ENCODE results near the gene TMEFF2.

Gene TMEFF2

DNA sequence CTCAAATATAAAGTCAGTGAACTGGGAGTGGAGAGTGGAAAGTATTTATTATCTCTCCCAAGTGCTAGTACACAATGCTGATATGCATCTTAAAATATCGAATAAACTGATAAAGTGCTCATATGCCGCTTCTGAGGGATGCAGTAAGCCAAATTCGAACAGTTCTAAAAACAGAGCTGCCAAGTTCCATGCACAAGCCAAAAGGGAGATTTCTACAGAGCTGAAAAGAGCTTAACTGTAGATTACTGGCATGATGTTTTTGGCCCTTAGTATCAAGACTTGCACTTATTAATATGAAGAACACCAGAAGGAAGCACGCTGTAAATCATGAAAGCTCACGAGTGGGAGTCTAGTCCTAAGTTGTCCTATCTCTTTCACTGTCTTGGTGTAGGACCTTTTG lies 7.9 kb downstream of the TMEFF2 start:
- no peak for FAIRE-seq
- DNase-seq (ENCODE audit: extremely low spot score, insufficient read length, low read depth) = no peak

DNA sequence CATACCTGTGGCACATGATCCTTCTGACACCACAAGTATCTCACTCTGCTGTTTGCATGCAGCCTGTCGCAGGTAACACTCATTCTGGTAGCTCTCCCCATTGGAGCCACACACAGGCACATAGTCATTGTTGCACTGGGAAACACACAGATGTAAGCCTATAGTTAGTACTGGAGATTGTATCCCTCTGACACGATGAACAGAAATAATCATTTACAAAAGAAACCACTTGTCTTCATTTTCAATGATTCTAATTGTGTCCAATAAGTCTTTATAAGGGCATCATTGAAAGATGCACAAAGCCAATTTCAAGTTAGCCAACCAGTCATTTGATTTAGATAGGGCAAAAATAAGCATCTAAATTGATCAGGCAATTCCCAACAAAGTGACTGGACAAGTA lies 10.4 kb downstream of the TMEFF2 start:
- FAIRE-seq = no peak

DNA sequence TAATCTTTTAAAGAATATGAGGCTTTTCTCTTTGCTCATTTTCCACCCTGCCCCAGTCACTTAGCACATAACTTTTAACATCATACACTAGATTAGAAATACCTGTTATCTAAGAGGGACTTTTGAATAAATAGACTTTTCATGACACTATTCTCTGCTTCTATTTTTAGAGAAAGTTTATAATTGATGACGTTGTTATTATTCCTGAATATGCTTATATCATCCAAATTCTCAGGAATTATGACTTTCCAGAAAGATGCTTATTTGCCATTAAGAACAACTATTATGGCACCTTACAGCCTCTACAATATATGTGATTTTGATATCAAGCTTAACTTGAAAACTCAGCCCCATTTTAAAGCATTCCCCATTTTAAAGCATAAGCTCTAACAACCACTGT lies 11.4 kb downstream of the TMEFF2 start:
- FAIRE-seq = no peak
- DNase-seq (ENCODE audit: extremely low spot score, insufficient read length, low read depth) = no peak

More for the DNA sequence above, 10.4 kb downstream of the TMEFF2 start:
- no peak for DNase-seq (ENCODE audit: extremely low spot score, insufficient read length, low read depth)

DNA sequence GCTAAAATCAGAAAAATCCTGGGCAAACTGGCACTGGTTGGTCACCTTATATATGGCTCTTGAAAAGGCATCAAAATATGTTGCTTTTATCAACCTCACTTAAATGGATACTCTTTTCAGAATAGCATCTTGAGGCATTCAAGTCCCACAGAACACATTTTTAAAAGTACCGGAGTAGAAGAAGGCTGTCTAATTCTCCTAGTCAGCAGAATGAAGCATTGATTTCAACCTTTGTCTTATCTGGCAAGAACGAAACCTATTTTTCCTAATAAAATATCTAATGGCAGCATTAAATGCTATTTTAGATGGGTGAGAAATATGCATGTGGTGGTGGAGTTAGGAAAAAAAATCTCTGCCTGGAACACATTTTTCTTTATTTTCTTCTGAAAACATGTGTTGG lies 27.8 kb downstream of the TMEFF2 start:
- FAIRE-seq (no peak), DNase-seq (ENCODE audit: extremely low spot score, insufficient read length, low read depth) (no peak)

DNA sequence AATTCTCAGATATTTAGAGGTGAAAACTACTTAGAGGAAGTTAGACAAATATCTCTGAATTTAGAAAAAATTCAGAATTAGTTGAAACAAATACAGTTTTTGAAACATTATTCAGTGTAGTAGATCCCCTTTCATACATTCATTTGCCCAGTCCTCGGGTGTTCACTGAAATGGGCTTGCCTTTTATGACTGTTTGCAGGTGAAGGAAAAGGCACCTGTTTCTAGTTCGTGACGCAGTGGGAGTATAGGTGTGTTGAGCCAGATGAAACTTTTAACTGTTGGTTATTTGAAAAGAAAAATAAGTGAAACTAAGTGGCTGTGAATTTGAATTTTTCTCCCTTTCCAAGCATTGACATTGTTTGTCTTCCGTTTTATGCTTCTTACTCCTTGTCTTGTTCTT lies 28.9 kb downstream of the TMEFF2 start:
- DNase-seq (ENCODE audit: extremely low spot score, insufficient read length, low read depth) = no peak
- no peak for FAIRE-seq

DNA sequence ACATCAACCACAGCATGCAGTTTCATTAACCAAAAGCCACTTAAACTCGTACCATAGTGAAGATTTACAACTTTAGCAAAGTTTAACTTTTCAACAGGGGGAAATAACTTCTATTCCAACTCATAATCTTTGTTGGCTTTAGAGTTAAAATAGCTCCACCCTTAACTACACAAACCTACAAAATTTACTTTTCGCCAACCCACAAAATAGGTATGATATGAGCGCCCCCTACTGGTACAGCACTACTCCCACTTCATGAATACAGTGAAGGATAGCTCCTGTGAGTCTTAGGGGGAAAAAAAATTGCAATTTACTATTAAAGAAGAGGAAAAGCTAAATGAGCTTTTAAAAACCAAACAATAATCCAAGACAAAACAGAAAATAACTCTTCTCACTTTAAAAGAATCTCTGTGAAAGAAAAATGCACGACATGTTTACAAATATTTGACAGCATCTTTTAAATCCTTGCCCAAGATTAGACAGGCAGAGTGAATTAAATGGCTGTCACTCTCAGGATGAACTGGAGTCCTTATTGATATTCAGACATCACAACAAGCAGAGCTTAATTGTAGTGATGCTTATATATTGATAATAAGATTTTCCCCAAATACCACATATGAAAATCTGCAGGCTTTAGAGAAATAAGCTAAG lies 32.2 kb downstream of the TMEFF2 start:
- FAIRE-seq (peak; percentile 80), DNase-seq (ENCODE audit: extremely low spot score, insufficient read length, low read depth) (no peak)

DNA sequence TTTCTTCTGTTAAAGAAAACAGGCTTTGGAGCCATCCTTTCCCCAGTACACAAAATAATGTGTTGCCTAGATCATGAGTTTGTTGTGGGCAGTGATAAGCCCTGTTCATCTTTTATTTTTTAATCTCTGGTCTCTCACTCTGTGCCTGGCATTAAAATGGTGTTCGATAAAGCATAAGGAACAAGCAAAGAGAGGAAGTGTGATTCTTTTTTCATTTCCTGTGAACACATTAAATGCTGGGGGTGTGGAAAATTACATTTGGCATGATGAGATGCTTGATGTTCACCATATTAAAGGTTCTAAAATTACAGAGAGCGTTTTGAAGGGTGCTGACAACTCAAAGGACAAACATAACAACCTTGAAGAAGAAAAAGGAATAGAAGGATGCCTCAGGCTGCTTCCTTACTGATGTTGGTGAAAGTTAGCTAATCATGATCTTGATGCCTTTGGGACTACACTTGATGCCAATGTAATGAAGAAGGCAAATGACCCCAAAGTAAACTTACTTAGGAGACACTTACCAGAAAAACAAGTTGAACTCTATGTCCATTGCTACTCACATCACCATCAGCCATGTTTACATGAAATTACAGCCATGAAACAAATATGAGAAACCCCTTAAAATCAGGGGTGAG lies 33.0 kb downstream of the TMEFF2 start:
- no peak for FAIRE-seq
- DNase-seq (ENCODE audit: extremely low spot score, insufficient read length, low read depth) = no peak

DNA sequence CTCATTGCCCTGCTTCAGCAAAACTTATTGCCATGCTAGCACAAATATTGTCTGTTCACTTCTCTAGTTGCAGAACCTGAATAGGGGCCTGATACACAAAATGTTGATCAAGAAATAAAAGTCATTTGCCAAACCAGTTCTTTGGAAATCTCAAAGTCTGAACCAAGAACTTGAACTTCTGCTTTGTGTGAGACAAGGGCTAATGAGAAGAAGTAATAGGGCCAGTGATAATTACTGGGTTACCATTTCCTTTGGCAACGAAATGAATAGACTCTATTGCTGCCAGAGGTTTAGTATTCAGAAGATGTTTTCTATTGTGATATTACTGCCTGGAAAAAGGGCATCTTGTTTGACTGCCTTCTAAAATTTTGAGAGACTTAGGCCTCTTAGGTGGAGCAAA lies 35.0 kb downstream of the TMEFF2 start:
- no peak for FAIRE-seq
- DNase-seq (ENCODE audit: extremely low spot score, insufficient read length, low read depth) = no peak

DNA sequence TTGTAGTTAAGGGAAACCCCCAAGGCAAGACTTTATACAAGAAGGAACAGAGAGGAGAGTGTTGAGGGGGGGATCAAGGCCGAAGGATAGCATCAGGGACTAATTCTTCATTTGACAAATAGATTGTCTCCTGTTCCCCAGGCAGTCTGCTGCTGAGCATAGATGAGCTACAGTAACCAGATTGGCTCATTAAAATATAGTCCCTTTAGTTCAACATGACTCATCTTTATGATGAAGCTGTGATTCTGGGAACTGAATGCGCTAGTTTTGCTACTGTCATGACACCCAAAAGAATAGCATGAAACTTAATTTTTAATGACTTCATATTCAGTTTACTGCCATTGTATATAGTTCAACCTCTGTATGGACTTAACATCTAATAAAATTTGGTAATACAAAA lies 35.5 kb downstream of the TMEFF2 start:
- DNase-seq (ENCODE audit: extremely low spot score, insufficient read length, low read depth) (no peak), FAIRE-seq (no peak)

DNA sequence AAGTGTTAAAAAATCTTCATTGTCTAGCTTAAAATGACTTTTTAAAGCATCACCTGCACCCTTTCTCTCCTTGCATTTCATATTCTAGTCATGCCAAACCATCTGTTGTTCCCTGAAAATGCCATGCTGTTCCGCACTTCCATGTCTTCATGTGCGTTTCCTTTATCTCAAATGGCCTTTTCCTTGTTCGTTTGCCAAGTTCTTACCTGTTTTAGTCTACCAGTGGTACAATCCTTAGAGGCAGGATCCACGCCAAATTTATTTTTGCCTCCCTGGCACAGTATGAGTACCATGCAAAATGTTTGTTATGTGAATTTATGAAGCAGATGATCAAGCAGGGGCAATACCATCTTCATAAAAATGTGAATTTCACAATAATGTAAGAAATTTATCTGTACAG lies 37.0 kb downstream of the TMEFF2 start:
- FAIRE-seq (no peak), DNase-seq (ENCODE audit: extremely low spot score, insufficient read length, low read depth) (no peak)

DNA sequence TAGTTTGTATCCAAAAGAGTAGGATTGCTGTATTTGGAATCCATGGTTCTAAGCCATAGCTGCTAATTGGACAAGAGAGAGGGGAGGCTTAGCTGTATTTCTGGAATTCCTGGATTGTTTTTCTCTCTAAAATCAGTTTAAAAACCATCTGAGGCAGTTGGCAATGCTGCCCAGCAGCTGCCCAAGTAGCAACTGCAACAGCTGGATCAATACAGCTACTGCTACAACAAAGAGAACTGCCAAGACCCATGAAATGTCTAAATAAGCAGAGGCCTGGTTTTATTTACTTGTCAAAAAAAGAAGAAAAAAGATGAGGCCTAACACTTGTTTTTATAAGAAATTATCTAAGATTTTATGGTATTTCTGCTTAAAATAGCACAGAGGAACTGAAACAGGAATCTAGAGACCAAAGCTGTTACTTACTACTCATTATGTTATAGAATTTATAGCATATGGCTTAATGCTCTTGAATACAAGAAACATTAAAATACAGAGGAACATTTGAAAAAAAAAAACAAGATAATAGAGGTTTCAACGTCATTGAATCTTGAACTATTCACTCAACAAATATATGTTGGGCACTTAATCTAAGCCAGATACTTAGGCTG lies 39.1 kb downstream of the TMEFF2 start:
- FAIRE-seq = no peak

DNA sequence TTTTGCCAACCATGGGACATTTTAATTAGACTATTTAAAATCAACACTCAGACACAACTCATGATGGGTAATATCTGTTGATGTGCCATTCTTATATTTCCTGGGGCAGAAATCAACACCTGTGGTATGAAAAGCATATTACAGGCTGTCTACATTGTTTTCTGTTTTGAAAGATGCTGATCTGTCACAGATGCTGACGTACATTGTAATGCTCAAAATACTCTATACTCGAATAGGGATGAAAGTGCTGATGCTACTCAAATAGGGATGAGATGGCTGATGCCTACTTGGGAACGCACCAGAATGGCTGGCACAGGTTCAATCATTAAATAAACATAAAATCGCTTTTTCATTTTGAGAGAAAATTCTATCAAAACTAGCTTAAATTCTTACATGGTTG lies 41.2 kb downstream of the TMEFF2 start:
- no peak for FAIRE-seq

More for the DNA sequence above, 39.1 kb downstream of the TMEFF2 start:
- DNase-seq (ENCODE audit: extremely low spot score, insufficient read length, low read depth) = no peak

DNA sequence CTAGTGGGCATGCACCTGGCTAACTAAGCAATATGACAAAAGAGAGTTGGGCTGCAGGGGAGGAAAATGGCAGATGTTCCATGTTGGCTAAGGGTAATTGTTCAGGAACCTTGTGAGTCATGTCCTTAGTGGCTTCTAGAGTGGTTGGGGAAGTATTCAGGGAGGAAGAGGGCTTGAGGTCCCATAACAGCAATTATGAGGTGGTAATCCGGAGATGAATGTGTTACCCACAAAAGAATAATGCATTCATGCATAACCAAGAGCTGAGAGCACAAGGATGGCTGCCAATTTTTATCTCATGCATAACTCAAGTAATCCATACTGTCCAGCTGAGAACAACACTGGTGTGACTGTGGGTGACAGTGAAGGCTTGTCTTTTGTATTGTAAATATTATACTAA lies 42.9 kb downstream of the TMEFF2 start:
- FAIRE-seq = no peak
- DNase-seq (ENCODE audit: extremely low spot score, insufficient read length, low read depth) = no peak

More for the DNA sequence above, 41.2 kb downstream of the TMEFF2 start:
- DNase-seq (ENCODE audit: extremely low spot score, insufficient read length, low read depth) = no peak

DNA sequence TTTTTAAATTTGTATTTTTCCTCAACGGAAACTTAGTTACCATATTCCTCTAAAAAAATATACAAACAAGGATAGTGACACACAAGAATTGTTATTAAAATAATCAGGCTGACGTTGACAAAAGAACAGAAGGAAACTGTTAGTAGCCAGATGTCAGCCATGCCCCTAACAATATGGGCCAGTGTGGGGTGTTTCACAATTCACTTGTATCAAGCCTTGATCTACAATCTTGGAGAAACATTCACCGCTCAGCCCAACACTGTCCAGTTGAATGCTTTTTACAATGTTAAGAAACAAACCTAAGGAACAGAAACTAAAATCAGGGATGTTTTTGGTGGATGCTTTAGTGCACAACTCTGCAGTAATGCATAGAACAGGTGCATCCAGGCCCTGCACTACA lies 44.6 kb downstream of the TMEFF2 start:
- FAIRE-seq (no peak), DNase-seq (ENCODE audit: extremely low spot score, insufficient read length, low read depth) (no peak)

DNA sequence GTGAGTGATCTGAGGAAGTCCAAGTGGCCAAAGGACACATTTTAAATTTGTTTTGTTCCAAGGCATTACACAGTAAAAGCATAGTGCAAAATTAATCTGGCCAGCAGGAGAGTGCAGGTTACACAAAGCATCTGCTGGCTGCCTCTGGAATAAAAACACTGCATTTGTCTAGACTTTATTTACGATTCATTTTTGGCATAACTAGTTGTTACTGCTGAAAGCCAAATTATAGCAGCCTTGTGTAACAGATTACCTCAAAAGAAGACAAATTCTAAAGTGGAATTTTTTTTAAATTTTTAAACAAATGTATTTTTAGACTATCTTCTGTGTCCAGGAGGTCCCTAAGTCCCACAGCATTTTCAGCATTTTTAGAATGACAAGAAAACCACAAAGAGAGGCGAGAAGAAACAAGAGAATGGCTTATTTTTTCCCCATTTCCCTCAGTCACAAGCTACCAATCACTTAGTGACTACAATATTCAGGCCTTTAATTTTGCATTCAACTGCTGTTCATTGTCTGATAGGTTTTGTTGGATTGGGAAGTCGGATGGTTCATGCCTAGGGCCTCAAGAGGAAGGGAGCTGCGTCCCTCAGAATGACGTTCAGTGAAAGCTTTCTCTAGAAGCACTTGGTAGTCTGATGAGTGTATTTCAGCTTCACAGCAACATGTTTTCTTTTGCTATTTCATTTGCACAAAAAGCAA lies 46.0 kb downstream of the TMEFF2 start:
- FAIRE-seq (no peak), DNase-seq (ENCODE audit: extremely low spot score, insufficient read length, low read depth) (no peak)

DNA sequence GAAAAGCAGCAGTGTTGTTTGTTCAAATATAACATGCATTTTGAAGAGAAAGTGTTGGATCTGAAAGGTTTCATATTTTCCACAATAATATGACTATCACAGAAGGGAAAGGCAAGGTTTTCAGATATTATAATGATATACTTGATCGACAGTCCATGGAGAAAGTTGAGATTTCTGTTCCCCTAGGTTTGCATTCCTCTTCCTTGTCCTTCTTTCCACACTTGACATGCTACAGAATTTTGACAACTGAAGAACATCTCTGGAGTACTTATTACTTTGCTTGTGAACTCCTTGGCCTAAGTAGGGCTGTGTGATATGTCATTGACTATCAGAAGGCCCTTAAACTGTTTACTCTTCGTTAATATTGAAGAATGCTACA lies 46.5 kb downstream of the TMEFF2 start:
- no peak for FAIRE-seq
- no peak for DNase-seq (ENCODE audit: extremely low spot score, insufficient read length, low read depth)

DNA sequence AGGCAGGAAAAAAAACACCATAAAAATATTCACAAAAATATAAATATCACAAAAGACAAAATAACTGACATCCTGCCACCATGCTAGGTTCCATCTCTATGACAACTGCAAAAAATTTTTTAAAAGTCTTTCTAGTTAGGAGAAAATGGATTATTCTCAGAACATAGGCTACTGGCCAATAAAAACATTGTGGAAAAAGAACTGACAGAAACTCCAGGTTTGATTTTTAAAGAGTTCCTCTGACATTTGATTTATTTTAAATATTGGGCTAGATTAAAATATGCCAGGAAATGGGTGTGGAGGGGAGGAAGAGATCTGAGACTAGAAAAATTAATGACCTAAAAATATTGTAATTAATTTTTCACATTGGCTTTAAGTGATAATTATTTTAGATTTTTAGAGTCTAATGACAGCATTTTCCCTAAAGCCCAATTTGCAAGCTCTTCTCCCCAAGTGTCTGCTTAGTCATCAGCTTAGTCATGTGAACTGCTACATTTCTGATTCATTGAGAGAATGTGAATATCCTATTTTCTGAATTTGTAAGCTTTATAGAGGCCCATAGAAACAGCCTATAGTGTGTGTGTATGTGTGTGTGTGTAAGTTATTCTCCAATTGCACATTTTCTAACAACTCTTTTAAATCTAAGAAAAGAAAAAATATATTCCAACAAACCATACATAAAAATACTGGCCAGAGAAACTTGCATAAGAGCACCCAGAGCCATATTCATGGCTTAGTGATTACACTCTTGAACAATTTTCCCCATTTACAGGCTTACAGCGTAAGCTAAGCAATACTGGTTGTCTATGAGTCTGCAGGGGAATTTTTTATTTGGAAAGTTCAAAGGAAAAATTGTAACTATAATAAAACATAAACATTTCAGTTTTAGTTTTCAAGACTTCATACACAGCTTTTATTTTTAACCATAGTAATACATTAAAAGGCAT lies 48.4 kb downstream of the TMEFF2 start:
- FAIRE-seq (no peak), DNase-seq (ENCODE audit: extremely low spot score, insufficient read length, low read depth) (no peak)

DNA sequence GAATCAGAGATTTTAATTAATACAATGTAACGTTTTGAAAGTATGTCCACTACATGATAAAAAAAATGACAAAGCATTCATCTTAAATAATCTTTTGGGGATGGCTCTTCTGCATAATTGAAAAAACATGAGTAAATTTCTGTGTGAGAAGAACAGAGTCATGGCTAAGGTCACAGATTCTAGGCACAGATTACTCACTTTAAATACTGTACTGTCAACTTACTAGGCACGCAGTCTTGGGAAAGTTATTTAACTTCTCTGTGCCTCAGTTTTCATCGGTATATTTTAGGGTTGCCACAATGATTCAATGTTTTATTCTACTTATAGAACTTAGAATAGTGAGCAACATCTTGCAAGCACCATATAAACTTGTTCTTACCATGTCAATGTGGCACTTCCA lies 49.2 kb downstream of the TMEFF2 start:
- DNase-seq (ENCODE audit: extremely low spot score, insufficient read length, low read depth) = no peak
- no peak for FAIRE-seq

DNA sequence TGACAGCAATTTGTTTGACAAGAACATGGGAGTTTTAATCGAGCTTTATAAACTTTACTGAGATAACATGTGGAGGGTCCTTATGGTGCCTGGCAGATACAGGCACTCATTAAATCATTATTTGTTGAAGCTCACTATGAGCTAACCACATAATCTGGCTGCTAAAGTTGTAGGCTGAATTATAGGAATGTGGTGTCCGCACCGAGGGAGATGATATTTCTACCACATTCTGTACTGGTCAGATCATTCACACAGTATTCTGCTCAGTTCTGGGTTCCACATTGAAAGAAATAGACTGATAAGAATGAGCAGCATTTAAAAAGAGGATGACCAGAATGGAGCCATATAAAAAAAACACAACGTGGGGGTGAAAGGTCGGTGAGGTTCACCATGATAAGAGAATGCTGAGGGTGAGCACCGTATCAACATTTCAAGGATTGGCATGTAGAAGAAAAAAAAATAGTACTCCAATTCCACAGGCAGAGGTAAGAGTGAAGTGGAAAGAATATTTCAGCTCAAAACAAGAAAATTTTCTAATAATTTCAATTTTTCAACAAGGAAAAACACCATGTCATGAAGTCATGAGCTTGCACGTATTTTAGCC lies 54.4 kb downstream of the TMEFF2 start:
- DNase-seq (ENCODE audit: extremely low spot score, insufficient read length, low read depth) (no peak), FAIRE-seq (no peak)

DNA sequence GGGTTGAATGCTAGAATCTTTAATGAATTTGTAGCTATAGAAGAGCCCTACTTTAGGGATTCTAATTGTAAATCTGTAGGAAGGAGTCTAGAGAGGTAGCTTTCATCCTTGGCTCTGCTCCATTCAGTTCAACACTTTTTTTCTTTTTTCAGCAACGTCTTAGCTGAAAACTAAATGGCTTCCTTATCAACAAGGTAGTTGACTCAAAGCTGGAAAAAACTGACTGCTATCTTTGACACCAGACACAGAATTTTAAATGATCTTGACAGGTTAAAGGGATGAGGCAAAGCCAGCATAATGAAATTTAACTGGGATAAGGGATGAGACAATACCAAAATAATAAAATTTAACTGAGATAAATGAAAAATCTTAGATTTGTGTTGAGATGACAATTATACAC lies 54.9 kb downstream of the TMEFF2 start:
- no peak for FAIRE-seq
- no peak for DNase-seq (ENCODE audit: extremely low spot score, insufficient read length, low read depth)
